Measurements from ENCODE around the gene EIF3F. TPM values are rescaled to one million over a fixed set of nuclear protein-coding genes. Genes with fewer than 3 reads are reported as not detected.

Gene EIF3F
- total RNA-seq, 1 donor from 2014 or later, result 515 TPM

DNA sequence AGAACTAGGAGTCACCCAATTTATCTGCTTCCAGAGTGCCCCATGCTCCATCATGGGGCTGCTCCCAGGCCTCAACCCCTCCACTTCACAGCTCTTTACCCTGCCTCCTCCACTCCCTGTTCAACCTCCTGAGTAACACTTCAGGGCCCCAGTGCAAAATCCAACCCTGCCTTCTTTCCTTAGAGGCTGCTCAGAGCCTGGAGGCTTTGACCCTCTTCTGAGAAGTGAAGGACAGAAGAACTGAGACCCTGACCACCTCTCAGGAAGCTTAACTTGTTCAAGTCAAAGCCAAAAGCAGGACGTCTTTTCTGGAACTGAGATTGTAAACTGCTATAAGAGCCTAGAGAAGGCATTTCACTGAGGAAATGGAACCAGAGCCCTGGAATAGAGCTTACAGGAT, 15.5 kb downstream of the EIF3F start:
- Mint-ChIP-seq H3K4me3 (ENCODE audit: unreplicated experiment) (no peak overlapping the region), H3K27me3 (ENCODE audit: unreplicated experiment) (peaks cover 6% of the 10 kb centered on the region)

DNA sequence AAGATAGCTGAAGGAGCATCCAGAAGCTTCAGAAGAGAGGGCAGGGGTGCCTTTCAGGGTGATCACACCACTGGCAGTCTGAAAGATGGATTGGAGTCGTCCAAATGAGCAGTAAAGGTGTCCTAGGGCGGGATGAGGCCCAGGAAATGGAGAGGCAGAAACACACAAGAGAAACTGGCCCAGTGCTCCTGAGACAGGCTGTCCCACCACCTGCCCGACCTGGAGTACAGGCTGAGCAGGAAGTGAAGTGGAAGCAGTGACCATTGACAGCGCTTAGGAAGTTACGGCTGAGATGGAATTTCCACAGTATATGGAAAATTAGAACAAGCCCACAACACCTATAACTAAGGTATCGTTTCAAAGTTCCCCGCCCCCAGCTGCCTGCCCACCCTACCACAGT, 16.1 kb downstream of the EIF3F start:
- Mint-ChIP-seq H3K4me3 (ENCODE audit: unreplicated experiment) (no peak overlapping the region), H3K9me3 (ENCODE audit: unreplicated experiment) (no peaks in the 10 kb centered on the region), H3K27ac (ENCODE audit: unreplicated experiment) (no peak overlapping the region), H3K36me3 (ENCODE audit: low read depth, unreplicated experiment) (no peaks in the 10 kb centered on the region), H3K27me3 (ENCODE audit: unreplicated experiment) (peaks cover 6% of the 10 kb centered on the region), H3K4me1 (ENCODE audit: unreplicated experiment) (no peaks in the 10 kb centered on the region)
- no peak for DNase-seq (ENCODE audit: low spot score)
- TF ChIP-seq, protein P1, sequence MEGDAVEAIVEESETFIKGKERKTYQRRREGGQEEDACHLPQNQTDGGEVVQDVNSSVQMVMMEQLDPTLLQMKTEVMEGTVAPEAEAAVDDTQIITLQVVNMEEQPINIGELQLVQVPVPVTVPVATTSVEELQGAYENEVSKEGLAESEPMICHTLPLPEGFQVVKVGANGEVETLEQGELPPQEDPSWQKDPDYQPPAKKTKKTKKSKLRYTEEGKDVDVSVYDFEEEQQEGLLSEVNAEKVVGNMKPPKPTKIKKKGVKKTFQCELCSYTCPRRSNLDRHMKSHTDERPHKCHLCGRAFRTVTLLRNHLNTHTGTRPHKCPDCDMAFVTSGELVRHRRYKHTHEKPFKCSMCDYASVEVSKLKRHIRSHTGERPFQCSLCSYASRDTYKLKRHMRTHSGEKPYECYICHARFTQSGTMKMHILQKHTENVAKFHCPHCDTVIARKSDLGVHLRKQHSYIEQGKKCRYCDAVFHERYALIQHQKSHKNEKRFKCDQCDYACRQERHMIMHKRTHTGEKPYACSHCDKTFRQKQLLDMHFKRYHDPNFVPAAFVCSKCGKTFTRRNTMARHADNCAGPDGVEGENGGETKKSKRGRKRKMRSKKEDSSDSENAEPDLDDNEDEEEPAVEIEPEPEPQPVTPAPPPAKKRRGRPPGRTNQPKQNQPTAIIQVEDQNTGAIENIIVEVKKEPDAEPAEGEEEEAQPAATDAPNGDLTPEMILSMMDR (IDR thresholded peaks at IDR 0.05; ENCODE audit: unreplicated experiment), result no peak

More for the DNA sequence above, 15.5 kb downstream of the EIF3F start:
- no peak overlapping the region for H3K27ac Mint-ChIP-seq (ENCODE audit: unreplicated experiment)
- H3K9me3 Mint-ChIP-seq (ENCODE audit: unreplicated experiment), result no peaks in the 10 kb centered on the region
- no peaks in the 10 kb centered on the region for H3K4me1 Mint-ChIP-seq (ENCODE audit: unreplicated experiment)
- DNase-seq (ENCODE audit: low spot score), result no peak
- TF ChIP-seq, protein P1 (IDR thresholded peaks at IDR 0.05; ENCODE audit: unreplicated experiment), result no peak
- H3K36me3 Mint-ChIP-seq (ENCODE audit: low read depth, unreplicated experiment), result no peaks in the 10 kb centered on the region

DNA sequence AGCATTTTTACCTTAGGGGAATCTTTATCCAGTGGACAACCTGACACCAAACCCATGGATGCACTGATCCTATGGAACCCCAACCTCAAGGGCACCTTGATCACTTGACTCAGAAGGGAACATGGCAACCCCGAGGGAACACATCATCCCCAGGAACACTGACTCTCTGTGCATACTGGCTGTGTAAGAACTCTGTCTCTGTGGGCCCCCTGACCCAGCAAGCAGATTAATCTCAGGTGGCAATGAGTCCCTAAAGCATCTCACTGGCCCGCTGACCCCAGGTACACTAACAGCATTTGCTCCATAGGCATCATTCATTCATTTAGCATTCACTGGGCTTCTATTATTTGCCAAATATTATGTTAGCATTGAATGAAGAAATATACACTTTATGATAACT, 16.9 kb downstream of the EIF3F start:
- no peak for DNase-seq (ENCODE audit: low spot score)
- H3K4me1 Mint-ChIP-seq (ENCODE audit: unreplicated experiment), result no peaks in the 10 kb centered on the region
- H3K4me3 Mint-ChIP-seq (ENCODE audit: unreplicated experiment), result no peak overlapping the region
- no peak overlapping the region for H3K27ac Mint-ChIP-seq (ENCODE audit: unreplicated experiment)
- H3K9me3 Mint-ChIP-seq (ENCODE audit: unreplicated experiment), result no peaks in the 10 kb centered on the region
- no peaks in the 10 kb centered on the region for H3K36me3 Mint-ChIP-seq (ENCODE audit: low read depth, unreplicated experiment)
- H3K27me3 Mint-ChIP-seq (ENCODE audit: unreplicated experiment), result peaks cover 6% of the 10 kb centered on the region
- TF ChIP-seq, protein P1 (IDR thresholded peaks at IDR 0.05; ENCODE audit: unreplicated experiment), result no peak

DNA sequence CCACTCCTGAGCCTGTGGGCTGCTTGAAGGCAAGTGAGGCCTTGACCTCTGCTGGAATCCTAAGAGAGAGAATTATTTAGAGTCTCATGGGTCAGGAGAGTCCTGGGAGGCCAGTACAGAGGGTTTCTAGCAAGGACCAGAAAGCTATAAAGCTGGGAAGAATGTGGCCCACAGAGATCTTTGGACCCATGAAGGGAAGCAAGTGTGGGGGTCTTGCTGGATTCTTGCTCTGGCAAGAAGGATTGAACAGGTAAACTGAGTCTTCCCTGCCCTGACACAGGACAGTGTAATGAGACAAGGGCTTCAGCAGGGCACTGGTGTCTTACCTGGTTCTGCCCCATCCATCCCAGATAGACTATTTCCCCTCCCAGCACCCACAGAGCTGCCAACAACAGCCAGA, 18.4 kb downstream of the EIF3F start:
- DNase-seq (ENCODE audit: low spot score), result no peak
- H3K9me3 Mint-ChIP-seq (ENCODE audit: unreplicated experiment), result no peaks in the 10 kb centered on the region
- no peak overlapping the region for H3K4me3 Mint-ChIP-seq (ENCODE audit: unreplicated experiment)
- H3K27me3 Mint-ChIP-seq (ENCODE audit: unreplicated experiment), result no peaks in the 10 kb centered on the region
- H3K27ac Mint-ChIP-seq (ENCODE audit: unreplicated experiment), result no peak overlapping the region
- H3K4me1 Mint-ChIP-seq (ENCODE audit: unreplicated experiment), result no peaks in the 10 kb centered on the region
- no peaks in the 10 kb centered on the region for H3K36me3 Mint-ChIP-seq (ENCODE audit: low read depth, unreplicated experiment)
- TF ChIP-seq, protein P1 (IDR thresholded peaks at IDR 0.05; ENCODE audit: unreplicated experiment), result no peak

DNA sequence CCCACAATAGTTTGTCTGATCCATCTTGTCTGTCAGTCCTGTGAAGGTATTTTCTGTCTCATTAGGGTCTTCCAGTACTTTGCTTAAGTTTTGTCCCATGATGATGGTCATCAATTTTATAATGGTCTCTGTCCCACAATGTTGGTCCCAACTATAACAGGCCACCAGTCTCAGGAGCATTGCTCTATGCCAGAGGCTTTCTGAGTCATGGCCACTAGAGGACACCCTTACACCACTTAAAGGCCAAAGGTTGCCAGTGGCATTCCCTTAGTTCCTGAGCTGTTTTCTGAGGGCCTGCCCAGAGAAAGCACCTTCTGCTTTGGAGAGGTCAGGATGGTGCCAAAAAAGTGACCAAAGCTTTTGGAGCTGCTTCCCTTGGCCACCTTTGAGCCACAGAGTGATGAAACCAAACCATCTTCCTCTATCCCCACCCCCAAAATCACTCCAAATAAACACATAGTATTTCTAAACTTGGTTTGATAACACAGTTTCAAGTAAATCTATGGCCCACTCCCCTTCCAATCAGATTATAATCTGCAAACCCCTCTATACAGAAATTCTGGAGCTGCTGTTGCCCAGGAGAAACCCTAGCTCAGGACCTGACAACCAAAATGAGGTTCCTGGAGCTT, 19.3 kb downstream of the EIF3F start:
- H3K4me1 Mint-ChIP-seq (ENCODE audit: unreplicated experiment), result no peaks in the 10 kb centered on the region
- DNase-seq (ENCODE audit: low spot score), result peak; percentile 77
- H3K9me3 Mint-ChIP-seq (ENCODE audit: unreplicated experiment), result no peaks in the 10 kb centered on the region
- H3K36me3 Mint-ChIP-seq (ENCODE audit: low read depth, unreplicated experiment), result no peaks in the 10 kb centered on the region
- H3K27ac Mint-ChIP-seq (ENCODE audit: unreplicated experiment), result no peak overlapping the region
- no peak overlapping the region for H3K4me3 Mint-ChIP-seq (ENCODE audit: unreplicated experiment)
- TF ChIP-seq, protein P1 (IDR thresholded peaks at IDR 0.05; ENCODE audit: unreplicated experiment), result peak; percentile 66
- H3K27me3 Mint-ChIP-seq (ENCODE audit: unreplicated experiment), result no peaks in the 10 kb centered on the region
